Upper lobe of right lung (tissue), 1 donor: Measurements from ENCODE around the gene LDB2. TPM values are rescaled to one million over a fixed set of nuclear protein-coding genes. Genes with fewer than 3 reads are reported as not detected.

Experiments used
- ATAC-seq: fragments of 200-7000 bp; cut with Tn5 transposase; one replicate; pipeline ENCODE4 v1.9.1; 2020; ENCODE audit warnings: mild to moderate bottlenecking, moderate library complexity
- DNase-seq: peaks from one replicate; pipeline ENCODE4 v3.0.0-alpha.2; 2020
- H3K27ac ChIP-seq: fragments of 200-600 bp; one replicate; pipeline ENCODE4 v1.8.0; 2022
- H3K27me3 ChIP-seq: fragments of 200-600 bp; one replicate; pipeline ENCODE4 v1.8.0; 2022; ENCODE audit warnings: mild to moderate bottlenecking
- H3K36me3 ChIP-seq: fragments of 200-600 bp; one replicate; pipeline ENCODE4 v1.8.0; 2022
- H3K4me1 ChIP-seq: fragments of 200-600 bp; one replicate; pipeline ENCODE4 v1.8.0; 2022
- H3K4me3 ChIP-seq: fragments of 200-600 bp; one replicate; pipeline ENCODE4 v1.8.0; 2022; ENCODE audit warnings: mild to moderate bottlenecking
- H3K9me3 ChIP-seq: fragments of 200-600 bp; one replicate; pipeline ENCODE4 v1.8.0; 2022
- CTCF ChIP-seq: fragments of 200-600 bp; IDR thresholded peaks from one replicate; pipeline ENCODE4 v1.8.0; 2022; ENCODE audit warnings: antibody characterized with exemption
- intact Hi-C: fragments of 100-400 bp; cut with DNase I; formaldehyde crosslinking; loops from one replicate; pipeline ENCODE4 v1.11.0; 2022
- total RNA-seq: library from RNA; stranded (reverse); fragmentation: NEBNext Ultra II Directional; extraction: Animal tissue kit (Norgen Biotek cat#: 25700); gene quantifications from one replicate; pipeline ENCODE4 v1.2.1, GENCODE V29; 2021
- donor health status: DM: no; HTN: yes; CAD: no; lungs with severe emphysema.

The LDB2 gene
- total RNA-seq, 1 donor from 2014 or later = 139 TPM

GRCh38 chr4:16684097-16684496 lies 214.3 kb downstream of the LDB2 start:
- Histone ChIP-seq H3K27me3 (no peaks in the 10 kb centered on the region), H3K36me3 (no peaks in the 10 kb centered on the region), H3K9me3 (no peaks in the 10 kb centered on the region), H3K4me1 (no peaks in the 10 kb centered on the region), H3K4me3 (no peak overlapping the region), H3K27ac (no peak overlapping the region)
- no peak for DNase-seq
- intact Hi-C loops = no loop called here
- no peak for TF ChIP-seq CTCF
- ATAC-seq = no peak

GRCh38 chr4:16682975-16683374 lies 215.5 kb downstream of the LDB2 start:
- TF ChIP-seq CTCF = no peak
- Histone ChIP-seq H3K4me1 (no peaks in the 10 kb centered on the region), H3K36me3 (no peaks in the 10 kb centered on the region), H3K27me3 (no peaks in the 10 kb centered on the region), H3K9me3 (no peaks in the 10 kb centered on the region), H3K27ac (no peak overlapping the region), H3K4me3 (no peak overlapping the region)
- ATAC-seq (no peak), DNase-seq (no peak)
- intact Hi-C loops = no loop called here

- intact Hi-C loops = no loop called here
These were observed 221.2 kb downstream of the LDB2 start for GRCh38 chr4:16677001-16677944.

GRCh38 chr4:16676230-16676770 lies 222.1 kb downstream of the LDB2 start:
- ATAC-seq = no peak
- no peaks in the 10 kb centered on the region for H3K27me3 ChIP-seq
- no peaks in the 10 kb centered on the region for H3K36me3 ChIP-seq
- no peak for DNase-seq
- H3K4me3 ChIP-seq = no peak overlapping the region
- intact Hi-C loops = no loop called here
- peaks cover 18% of the 10 kb centered on the region for H3K4me1 ChIP-seq
- no peak overlapping the region for H3K27ac ChIP-seq
- no peak for TF ChIP-seq CTCF
- no peaks in the 10 kb centered on the region for H3K9me3 ChIP-seq

More at GRCh38 chr4:16677001-16677944, 221.2 kb downstream of the LDB2 start:
- DNase-seq (no peak), ATAC-seq (no peak)
- peaks cover 9% of the 10 kb centered on the region for H3K4me1 ChIP-seq
- H3K27ac ChIP-seq = no peak overlapping the region
- H3K36me3 ChIP-seq = no peaks in the 10 kb centered on the region
- no peaks in the 10 kb centered on the region for H3K27me3 ChIP-seq
- no peaks in the 10 kb centered on the region for H3K9me3 ChIP-seq
- no peak for TF ChIP-seq CTCF
- H3K4me3 ChIP-seq = no peak overlapping the region

GRCh38 chr4:16674082-16674481 lies 224.4 kb downstream of the LDB2 start:
- no peak for ATAC-seq

More at GRCh38 chr4:16674082-16674481, 224.4 kb downstream of the LDB2 start:
- Histone ChIP-seq H3K4me1 (peaks cover 34% of the 10 kb centered on the region), H3K27me3 (no peaks in the 10 kb centered on the region), H3K9me3 (no peaks in the 10 kb centered on the region), H3K4me3 (no peak overlapping the region), H3K27ac (no peak overlapping the region), H3K36me3 (no peaks in the 10 kb centered on the region)
- no peak for TF ChIP-seq CTCF
- intact Hi-C loops = no loop called here
- no peak for DNase-seq
